NB4 (cell line): ENCODE measurements around the gene PRAME.

ENCODE experiments used
- MAX ChIP-seq: IDR thresholded peaks from 2 replicates; pipeline ENCODE4 v1.6.1; 2011; ENCODE audit warnings: low read depth, low read length
- MYC ChIP-seq: IDR thresholded peaks from 2 replicates; pipeline ENCODE4 v1.6.1; 2011; ENCODE audit warnings: low read depth, low read length
- POLR2A ChIP-seq: IDR thresholded peaks from 2 replicates; pipeline ENCODE4 v1.6.1; 2011; ENCODE audit warnings: mild to moderate bottlenecking; ENCODE audit not compliant: insufficient read length; ENCODE audit errors: extremely low read depth
- TF ChIP-seq, protein P1 (sequence below): IDR thresholded peaks from one replicate; pipeline ENCODE4 v1.5.1; 2012; ENCODE audit warnings: low read depth, low read length

GRCh38 chr22:22587577-22588188 lies 28.6 kb upstream of the PRAME start:
- no peak for TF ChIP-seq MAX
- TF ChIP-seq, protein P1, sequence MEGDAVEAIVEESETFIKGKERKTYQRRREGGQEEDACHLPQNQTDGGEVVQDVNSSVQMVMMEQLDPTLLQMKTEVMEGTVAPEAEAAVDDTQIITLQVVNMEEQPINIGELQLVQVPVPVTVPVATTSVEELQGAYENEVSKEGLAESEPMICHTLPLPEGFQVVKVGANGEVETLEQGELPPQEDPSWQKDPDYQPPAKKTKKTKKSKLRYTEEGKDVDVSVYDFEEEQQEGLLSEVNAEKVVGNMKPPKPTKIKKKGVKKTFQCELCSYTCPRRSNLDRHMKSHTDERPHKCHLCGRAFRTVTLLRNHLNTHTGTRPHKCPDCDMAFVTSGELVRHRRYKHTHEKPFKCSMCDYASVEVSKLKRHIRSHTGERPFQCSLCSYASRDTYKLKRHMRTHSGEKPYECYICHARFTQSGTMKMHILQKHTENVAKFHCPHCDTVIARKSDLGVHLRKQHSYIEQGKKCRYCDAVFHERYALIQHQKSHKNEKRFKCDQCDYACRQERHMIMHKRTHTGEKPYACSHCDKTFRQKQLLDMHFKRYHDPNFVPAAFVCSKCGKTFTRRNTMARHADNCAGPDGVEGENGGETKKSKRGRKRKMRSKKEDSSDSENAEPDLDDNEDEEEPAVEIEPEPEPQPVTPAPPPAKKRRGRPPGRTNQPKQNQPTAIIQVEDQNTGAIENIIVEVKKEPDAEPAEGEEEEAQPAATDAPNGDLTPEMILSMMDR: no peak
- TF ChIP-seq POLR2A: no peak
- no peak for TF ChIP-seq MYC
